HG02884 (cell line): ENCODE measurements around the gene MACC1.

Experiments used
- ATAC-seq: cut with Tn5 transposase; IDR thresholded peaks from one replicate; pipeline ENCODE4 v1.9.1; 2021; ENCODE audit warnings: mild to moderate bottlenecking, moderate library complexity; ENCODE audit not compliant: unreplicated experiment

Gene MACC1

GRCh38 chr7:20085086-20085485, 132.1 kb downstream of the MACC1 start:
- no peak for ATAC-seq
